GM19455 (cell line): ENCODE results near the gene TMEM98.
"Not testable (repeated sequence)": the region's sequence is repeated elsewhere in the genome, so short reads cannot be mapped to it uniquely, and the experiment has no call there.

ENCODE experiments used
- ATAC-seq: cut with Tn5 transposase; IDR thresholded peaks from one replicate; pipeline ENCODE4 v1.9.1; 2021; ENCODE audit not compliant: unreplicated experiment

Gene TMEM98

GRCh38 chr17:32914181-32914580 lies 13.8 kb upstream of the TMEM98 start:
- no peak for ATAC-seq

- ATAC-seq = no peak
Observed at GRCh38 chr17:32915245-32915644, 12.7 kb upstream of the TMEM98 start.

GRCh38 chr17:32916134-32916533 lies 11.8 kb upstream of the TMEM98 start:
- ATAC-seq = no peak

- ATAC-seq = no peak
Observed at GRCh38 chr17:32917081-32917480, 10.9 kb upstream of the TMEM98 start.

GRCh38 chr17:32917842-32918241 lies 10.1 kb upstream of the TMEM98 start:
- ATAC-seq = no peak

GRCh38 chr17:32919876-32920275 lies 8.1 kb upstream of the TMEM98 start:
- not testable (repeated sequence) for ATAC-seq

- ATAC-seq = no peak
Observed at GRCh38 chr17:32920293-32920692, 7.7 kb upstream of the TMEM98 start.

GRCh38 chr17:32921017-32921416 lies 6.9 kb upstream of the TMEM98 start:
- ATAC-seq = no peak

GRCh38 chr17:32923905-32924304 lies 4.0 kb upstream of the TMEM98 start:
- not testable (repeated sequence) for ATAC-seq

GRCh38 chr17:32926183-32926582 lies 1.8 kb upstream of the TMEM98 start:
- no peak for ATAC-seq

GRCh38 chr17:32926789-32927188 lies 1.2 kb upstream of the TMEM98 start:
- not testable (repeated sequence) for ATAC-seq

GRCh38 chr17:32927201-32927723 lies 691 bp upstream of the TMEM98 start:
- no peak for ATAC-seq

GRCh38 chr17:32928586-32929535 lies 908 bp downstream of the TMEM98 start:
- no peak for ATAC-seq

GRCh38 chr17:32929588-32929987 lies 1.6 kb downstream of the TMEM98 start:
- ATAC-seq = no peak

- no peak for ATAC-seq
Observed at GRCh38 chr17:32930512-32930911, 2.6 kb downstream of the TMEM98 start.

GRCh38 chr17:32931686-32932085 lies 3.7 kb downstream of the TMEM98 start:
- no peak for ATAC-seq

GRCh38 chr17:32933881-32934280 lies 5.9 kb downstream of the TMEM98 start:
- ATAC-seq = no peak

GRCh38 chr17:32935726-32936125 lies 7.8 kb downstream of the TMEM98 start:
- no peak for ATAC-seq

- no peak for ATAC-seq
Observed at GRCh38 chr17:32936186-32936893, 8.4 kb downstream of the TMEM98 start.

GRCh38 chr17:32936894-32937500 lies 9.0 kb downstream of the TMEM98 start:
- ATAC-seq = no peak

- ATAC-seq = no peak
Observed at GRCh38 chr17:32940706-32941390, 12.9 kb downstream of the TMEM98 start.
